Measurements from ENCODE around the gene TAF1D. TPM values are rescaled to one million over a fixed set of nuclear protein-coding genes. Genes with fewer than 3 reads are reported as not detected.

TAF1D gene
- polyA plus RNA-seq, 3 donors: 5.9 to 68.3 (median 7.4) TPM

- H3K4me3 ChIP-seq (replicated peaks in 1 of 3; ENCODE audit: low read depth in 2 of 3, low read length in 3 of 3): no peak overlapping the region
- peaks cover 9 to 16% (median 13%) of the 10 kb centered on the region in 7 donors for H3K9me3 Mint-ChIP-seq
- DNase-seq: no peak
- H3K79me2 ChIP-seq (ENCODE audit: insufficient read depth, low read length): no peaks in the 10 kb centered on the region
- intact Hi-C loops (cut with micrococcal nuclease): no loop called here
- no peak overlapping the region for H2AFZ ChIP-seq (ENCODE audit: insufficient read depth, low read depth, low read length, poor library complexity, severe bottlenecking)
- no peaks in the 10 kb centered on the region for H4K20me1 ChIP-seq (ENCODE audit: insufficient read depth, low read length)
- 94% methylated on average over 2 of the region's 4 CpGs for WGBS (ENCODE audit: insufficient coverage)
- no peak for TF ChIP-seq CTCF (IDR thresholded peaks at IDR 0.05)
- peaks cover 8 to 18% of the 10 kb centered on the region in 2 donors for H3K9me3 ChIP-seq (replicated peaks in 1 of 2; ENCODE audit: control insufficient read depth in 1 of 2, insufficient read depth in 1 of 2, low read length in 2 of 2)
- no peaks in the 10 kb centered on the region for H3K36me3 ChIP-seq (replicated peaks in 1 of 2; ENCODE audit: control insufficient read depth in 1 of 2, insufficient read depth in 2 of 2, low read length in 2 of 2)
- H3K36me3 Mint-ChIP-seq: peaks cover 0 to 1% of the 10 kb centered on the region in 2 donors
- no peak overlapping the region for H3K27ac Mint-ChIP-seq
- H3K4me1 ChIP-seq (ENCODE audit: control insufficient read depth in 1 of 2, insufficient read depth in 2 of 2, low read length in 2 of 2): peaks cover 12 to 15% of the 10 kb centered on the region in 2 donors
- no peak overlapping the region for H3K27ac ChIP-seq (ENCODE audit: low read depth in 1 of 2, low read length in 2 of 2)
- H3K4me3 Mint-ChIP-seq: no peak overlapping the region
- H3K27me3 ChIP-seq (ENCODE audit: control insufficient read depth in 2 of 2, insufficient read depth in 2 of 2, low read length in 2 of 2): no peaks in the 10 kb centered on the region
- no peak overlapping the region for H3K4me2 ChIP-seq (replicated peaks; ENCODE audit: extremely low read depth, low read length, poor library complexity, severe bottlenecking)
- H3K4me1 Mint-ChIP-seq: peaks cover 13% of the 10 kb centered on the region
- H3K9ac ChIP-seq (ENCODE audit: insufficient read depth, low read length, poor library complexity, severe bottlenecking): no peak overlapping the region
- H3K27me3 Mint-ChIP-seq (ENCODE audit: low read depth in 3 of 3): peaks cover 0 to 2% (median 0%) of the 10 kb centered on the region in 3 donors
Observed at GRCh38 chr11:93772123-93772522, 30.8 kb upstream of the TAF1D start.

DNA sequence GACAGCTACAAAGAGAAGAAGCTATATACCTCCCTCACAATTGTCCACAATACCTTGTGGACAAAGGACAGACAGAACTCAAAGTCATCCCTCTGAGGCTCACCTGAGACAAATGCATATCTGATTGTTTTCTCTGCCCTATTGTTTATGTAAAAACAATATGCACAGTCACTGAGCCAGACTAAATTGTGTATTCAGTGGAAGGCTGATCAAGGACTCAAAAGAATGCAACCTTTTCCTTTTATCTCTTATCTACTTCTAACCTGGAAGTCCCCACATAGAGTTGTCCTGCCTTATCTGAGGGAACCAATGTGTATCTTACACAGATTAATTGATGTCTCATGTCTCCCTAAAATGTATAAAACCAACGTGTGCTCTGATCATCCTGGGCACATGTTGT, 28.9 kb upstream of the TAF1D start:
- intact Hi-C loops (cut with micrococcal nuclease): no loop called here
- H3K27ac Mint-ChIP-seq: no peak overlapping the region
- Histone ChIP-seq H3K36me3 (replicated peaks in 1 of 2; ENCODE audit: control insufficient read depth in 1 of 2, insufficient read depth in 2 of 2, low read length in 2 of 2) (peaks cover 0 to 3% of the 10 kb centered on the region in 2 donors), H3K27me3 (ENCODE audit: control insufficient read depth in 2 of 2, insufficient read depth in 2 of 2, low read length in 2 of 2) (no peaks in the 10 kb centered on the region), H4K20me1 (ENCODE audit: insufficient read depth, low read length) (no peaks in the 10 kb centered on the region), H3K4me3 (replicated peaks in 1 of 3; ENCODE audit: low read depth in 2 of 3, low read length in 3 of 3) (no peak overlapping the region), H3K4me1 (ENCODE audit: control insufficient read depth in 1 of 2, insufficient read depth in 2 of 2, low read length in 2 of 2) (peaks cover 11 to 14% of the 10 kb centered on the region in 2 donors), H3K9ac (ENCODE audit: insufficient read depth, low read length, poor library complexity, severe bottlenecking) (no peak overlapping the region), H3K9me3 (replicated peaks in 1 of 2; ENCODE audit: control insufficient read depth in 1 of 2, insufficient read depth in 1 of 2, low read length in 2 of 2) (peaks cover 10 to 21% of the 10 kb centered on the region in 2 donors), H3K27ac (ENCODE audit: low read depth in 1 of 2, low read length in 2 of 2) (no peak overlapping the region), H3K79me2 (ENCODE audit: insufficient read depth, low read length) (no peaks in the 10 kb centered on the region), H2AFZ (ENCODE audit: insufficient read depth, low read depth, low read length, poor library complexity, severe bottlenecking) (no peak overlapping the region), H3K4me2 (replicated peaks; ENCODE audit: extremely low read depth, low read length, poor library complexity, severe bottlenecking) (no peak overlapping the region)
- peaks cover 11% of the 10 kb centered on the region for H3K4me1 Mint-ChIP-seq
- no peak for DNase-seq
- peaks cover 11 to 26% (median 14%) of the 10 kb centered on the region in 7 donors for H3K9me3 Mint-ChIP-seq
- WGBS (ENCODE audit: insufficient coverage): 57% methylated on average over 1 of the region's 1 CpG
- H3K36me3 Mint-ChIP-seq: peaks cover 0 to 5% of the 10 kb centered on the region in 2 donors
- H3K27me3 Mint-ChIP-seq (ENCODE audit: low read depth in 3 of 3): peaks cover 0 to 2% (median 0%) of the 10 kb centered on the region in 3 donors
- TF ChIP-seq CTCF (IDR thresholded peaks at IDR 0.05): no peak
- H3K4me3 Mint-ChIP-seq: no peak overlapping the region

All from CD14-positive monocyte (primary cell).